ENCODE measurements around the gene KIF18B. TPM values are rescaled to one million over a fixed set of nuclear protein-coding genes. Genes with fewer than 3 reads are reported as not detected.

The KIF18B gene
- polyA plus RNA-seq, 1 experiment, result 10.6 TPM

DNA sequence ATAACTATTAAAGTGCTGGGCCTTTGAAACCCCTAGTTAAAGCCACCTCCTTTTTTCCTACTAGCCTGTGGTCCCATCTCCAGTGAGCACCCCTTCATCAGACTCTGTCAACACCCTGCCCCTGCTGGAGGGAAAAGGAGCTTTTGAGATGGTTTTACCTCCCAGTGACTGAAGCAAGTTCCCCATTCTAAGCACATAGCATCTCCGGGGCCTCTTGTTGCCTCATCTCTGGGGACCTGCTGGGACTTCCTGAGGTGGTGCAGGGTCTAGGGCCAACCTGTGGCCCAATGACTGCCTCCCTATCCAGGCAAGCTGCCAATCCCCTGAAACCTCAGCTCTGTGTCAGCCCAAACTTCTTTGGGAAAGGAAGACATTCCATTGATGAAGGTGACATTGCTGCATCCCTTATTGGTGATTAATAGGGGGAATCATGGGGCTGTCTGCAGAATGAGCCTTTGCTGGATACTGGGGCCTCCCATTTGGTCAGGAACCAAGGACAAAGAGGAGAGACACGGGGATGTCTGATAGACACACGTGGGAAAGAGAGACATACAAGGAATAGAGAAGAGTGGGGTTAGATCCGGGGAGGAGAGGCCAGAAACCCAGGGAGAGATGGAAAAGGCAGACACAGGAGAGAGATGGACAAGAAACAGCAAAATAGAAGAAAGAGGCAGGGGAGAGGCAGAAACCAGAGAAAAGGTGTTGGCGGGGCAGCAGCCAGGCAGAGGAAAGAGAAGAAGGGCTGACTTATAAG lies 18.1 kb upstream of the KIF18B start:
- DNase-seq (ENCODE audit: low read depth), result no peak
- POLR2A ChIA-PET, result no interaction called here
- CTCF ChIA-PET, result no interaction called here
- TF ChIP-seq, protein P1, sequence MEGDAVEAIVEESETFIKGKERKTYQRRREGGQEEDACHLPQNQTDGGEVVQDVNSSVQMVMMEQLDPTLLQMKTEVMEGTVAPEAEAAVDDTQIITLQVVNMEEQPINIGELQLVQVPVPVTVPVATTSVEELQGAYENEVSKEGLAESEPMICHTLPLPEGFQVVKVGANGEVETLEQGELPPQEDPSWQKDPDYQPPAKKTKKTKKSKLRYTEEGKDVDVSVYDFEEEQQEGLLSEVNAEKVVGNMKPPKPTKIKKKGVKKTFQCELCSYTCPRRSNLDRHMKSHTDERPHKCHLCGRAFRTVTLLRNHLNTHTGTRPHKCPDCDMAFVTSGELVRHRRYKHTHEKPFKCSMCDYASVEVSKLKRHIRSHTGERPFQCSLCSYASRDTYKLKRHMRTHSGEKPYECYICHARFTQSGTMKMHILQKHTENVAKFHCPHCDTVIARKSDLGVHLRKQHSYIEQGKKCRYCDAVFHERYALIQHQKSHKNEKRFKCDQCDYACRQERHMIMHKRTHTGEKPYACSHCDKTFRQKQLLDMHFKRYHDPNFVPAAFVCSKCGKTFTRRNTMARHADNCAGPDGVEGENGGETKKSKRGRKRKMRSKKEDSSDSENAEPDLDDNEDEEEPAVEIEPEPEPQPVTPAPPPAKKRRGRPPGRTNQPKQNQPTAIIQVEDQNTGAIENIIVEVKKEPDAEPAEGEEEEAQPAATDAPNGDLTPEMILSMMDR (IDR thresholded peaks at IDR 0.05; ENCODE audit: insufficient read depth, low read depth, low read length), result no peak
- Histone ChIP-seq H3K36me3 (ENCODE audit: control insufficient read depth, insufficient read depth, low read length) (no peaks in the 10 kb centered on the region), H3K4me3 (ENCODE audit: low read depth, low read length) (no peak overlapping the region), H3K27me3 (ENCODE audit: control insufficient read depth, insufficient read depth, low read length) (peaks cover 25% of the 10 kb centered on the region)

DNA sequence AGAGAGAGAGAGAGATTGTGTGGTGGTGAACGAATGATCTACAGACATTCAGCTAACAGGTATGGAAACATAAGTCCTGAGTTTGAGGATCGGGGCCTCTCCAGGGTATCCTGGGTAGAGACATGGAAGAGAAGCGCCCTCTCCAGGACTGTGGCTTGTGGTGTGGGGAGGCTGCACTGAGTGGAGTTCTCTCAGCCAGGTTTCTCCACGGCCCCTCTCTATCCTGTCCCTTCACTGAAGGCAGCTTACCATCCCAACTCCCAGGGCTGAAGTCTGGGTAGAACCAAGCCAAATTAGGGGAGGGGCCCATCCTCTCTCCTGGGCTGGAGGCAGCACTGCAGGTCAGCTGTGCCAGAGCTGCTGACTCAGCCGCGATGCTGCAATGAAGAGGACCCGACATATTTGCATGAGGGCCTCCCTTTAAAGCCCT lies 14.4 kb upstream of the KIF18B start:
- TF ChIP-seq, protein P1 (IDR thresholded peaks at IDR 0.05; ENCODE audit: insufficient read depth, low read depth, low read length), result no peak
- CTCF ChIA-PET, result interaction anchor here (0.9 to 1.1 kb wide), 3 partner anchors 11 to 59 kb away, joined by 3 to 6 read pairs (median 4); no protein-coding TSS in a partner anchor

DNA sequence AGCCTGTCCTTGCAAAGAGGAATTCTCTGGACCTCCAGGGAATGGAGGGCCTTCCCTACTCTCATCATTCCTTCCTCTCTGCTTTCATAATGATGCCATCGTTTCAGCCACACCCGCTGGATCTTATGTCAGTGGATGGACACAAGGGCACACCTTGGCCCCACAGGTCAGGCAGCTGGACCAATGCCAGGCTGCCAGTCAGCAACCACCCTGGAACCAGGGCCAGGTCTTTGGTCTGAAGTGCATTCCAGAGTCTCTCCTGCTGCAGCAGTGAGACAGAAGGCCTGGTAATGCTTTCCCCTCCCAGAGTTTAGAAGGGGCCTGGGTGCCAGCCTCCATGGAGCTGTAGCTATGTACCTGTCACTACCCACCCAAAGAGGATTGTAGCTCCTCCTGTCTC lies 13.1 kb upstream of the KIF18B start:
- DNase-seq (ENCODE audit: low read depth), result no peak
- Histone ChIP-seq H3K27me3 (ENCODE audit: control insufficient read depth, insufficient read depth, low read length) (peaks cover 12% of the 10 kb centered on the region), H3K36me3 (ENCODE audit: control insufficient read depth, insufficient read depth, low read length) (no peaks in the 10 kb centered on the region), H3K4me3 (ENCODE audit: low read depth, low read length) (no peak overlapping the region)
- TF ChIP-seq, protein P1 (IDR thresholded peaks at IDR 0.05; ENCODE audit: insufficient read depth, low read depth, low read length), result no peak
- POLR2A ChIA-PET, result no interaction called here
- CTCF ChIA-PET, result interaction anchor here (0.7 to 0.9 kb wide), 2 partner anchors 9 to 40 kb away, joined by 4 read pairs; no protein-coding TSS in a partner anchor

More for the DNA sequence above, 14.4 kb upstream of the KIF18B start:
- no peak overlapping the region for H3K4me3 ChIP-seq (ENCODE audit: low read depth, low read length)
- no peaks in the 10 kb centered on the region for H3K36me3 ChIP-seq (ENCODE audit: control insufficient read depth, insufficient read depth, low read length)
- H3K27me3 ChIP-seq (ENCODE audit: control insufficient read depth, insufficient read depth, low read length), result peaks cover 24% of the 10 kb centered on the region
- no peak for DNase-seq (ENCODE audit: low read depth)
- POLR2A ChIA-PET, result no interaction called here

DNA sequence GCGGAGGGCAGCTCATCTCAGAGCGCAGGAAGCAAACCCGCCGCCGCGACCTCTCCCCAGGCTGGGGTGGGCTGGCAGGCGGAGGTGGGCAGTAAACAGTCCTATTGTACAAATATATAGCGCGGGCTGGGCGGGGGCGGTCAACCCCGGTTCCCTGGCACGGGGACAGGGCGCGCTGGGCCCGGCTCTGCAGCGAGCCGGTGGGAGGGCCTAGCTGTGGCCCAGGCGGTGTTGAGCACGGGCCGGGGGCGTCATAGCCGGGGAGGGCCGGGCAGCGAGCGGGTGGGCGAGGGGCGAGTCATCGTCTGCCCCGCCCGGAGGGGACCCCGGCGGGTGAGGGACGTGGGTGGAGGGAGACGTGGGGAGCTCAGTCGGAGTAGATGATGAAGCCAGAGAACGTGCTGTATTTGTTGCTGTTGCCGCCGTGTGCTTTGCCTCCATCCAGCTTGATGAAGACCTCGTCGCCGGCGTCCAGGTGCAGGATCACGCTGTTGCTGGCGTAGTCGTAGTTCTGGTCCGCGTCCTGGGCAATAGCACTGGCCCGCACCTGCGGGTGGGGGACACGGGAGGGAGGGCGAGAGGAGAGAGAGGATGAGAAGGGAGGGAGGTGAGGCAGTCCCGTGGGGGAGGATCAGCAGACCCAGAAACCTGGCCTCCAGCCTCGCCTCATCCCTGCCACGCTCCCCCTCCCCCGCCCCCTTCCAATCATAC lies 12.4 kb upstream of the KIF18B start:
- no peak for DNase-seq (ENCODE audit: low read depth)
- ChIA-PET CTCF (no interaction called here), POLR2A (no interaction called here)
- H3K27me3 ChIP-seq (ENCODE audit: control insufficient read depth, insufficient read depth, low read length), result peaks cover 13% of the 10 kb centered on the region
- no peak overlapping the region for H3K4me3 ChIP-seq (ENCODE audit: low read depth, low read length)
- H3K36me3 ChIP-seq (ENCODE audit: control insufficient read depth, insufficient read depth, low read length), result no peaks in the 10 kb centered on the region
- TF ChIP-seq, protein P1 (IDR thresholded peaks at IDR 0.05; ENCODE audit: insufficient read depth, low read depth, low read length), result no peak

Data from BJ (cell line).